ENCODE measurements around the gene IREB2. TPM values are rescaled to one million over a fixed set of nuclear protein-coding genes. Genes with fewer than 3 reads are reported as not detected.

IREB2 gene
- total and polyA plus RNA-seq, 12 donors, result 11.8 to 148 (median 86.7) TPM

- TF ChIP-seq CTCF (IDR thresholded peaks at IDR 0.05), result no peak
- DNase-seq, result no peak
- H3K27ac ChIP-seq, result no peak overlapping the region
- intact Hi-C loops (cut with DNase I), result no loop called here
- no peak overlapping the region for H3K4me3 ChIP-seq
- no peaks in the 10 kb centered on the region for H3K9me3 ChIP-seq (replicated peaks in 1 of 3)
- no peaks in the 10 kb centered on the region for H3K27me3 ChIP-seq
- no peaks in the 10 kb centered on the region for H3K36me3 ChIP-seq (replicated peaks in 1 of 2)
- WGBS, 4 donors, result 72 to 87% (median 79%) methylated on average over 9 of the region's 9 CpGs
- peaks cover 0 to 10% of the 10 kb centered on the region in 2 donors for H3K4me1 ChIP-seq (replicated peaks in 1 of 2)
These were observed 41.7 kb upstream of the IREB2 start for GRCh38 chr15:78396186-78396814.

DNA sequence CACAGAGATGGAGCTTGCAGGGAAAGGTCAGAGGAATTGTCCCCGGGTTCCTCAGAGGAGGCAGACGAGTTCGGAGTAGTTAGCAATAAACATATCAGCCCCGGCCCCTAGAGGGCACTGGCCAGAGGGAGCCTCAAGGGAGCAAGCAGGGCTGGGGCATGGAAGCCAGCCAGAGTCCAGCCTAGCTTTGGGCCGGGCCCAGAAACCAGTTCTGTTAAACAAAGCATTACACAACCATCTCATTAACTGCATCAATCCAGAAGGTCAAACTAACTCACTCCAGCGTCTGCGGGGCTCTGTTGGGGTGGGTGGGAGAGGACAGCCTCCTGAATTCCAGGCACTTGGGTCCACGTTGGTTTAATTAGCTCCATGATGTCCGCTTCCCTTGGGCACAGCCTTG is 41.0 kb upstream of the IREB2 start:
- TF ChIP-seq CTCF (IDR thresholded peaks at IDR 0.05), result peak in 5 of 6 experiments; percentile 43 to 55 (median 53)
- TF ChIP-seq POLR2A (IDR thresholded peaks at IDR 0.05), result no peak
- DNase-seq, result peak; percentile 61 to 92 (median 88)
- Histone ChIP-seq H3K27me3 (peaks cover under 1% of the 10 kb centered on the region), H3K9me3 (replicated peaks in 1 of 3) (no peaks in the 10 kb centered on the region), H3K4me3 (no peak overlapping the region), H3K27ac (peak overlapping the region in 1 of 5 donors; percentile 0), H3K4me1 (replicated peaks in 1 of 2) (peaks cover 0 to 10% of the 10 kb centered on the region in 2 donors), H3K36me3 (replicated peaks in 1 of 2) (no peaks in the 10 kb centered on the region)
- intact Hi-C loops (cut with DNase I), result no loop called here
- 41 to 52% (median 45%) methylated on average over 5 to 9 of the region's 9 CpGs for WGBS, 4 donors

- intact Hi-C loops (cut with DNase I), result no loop called here
- Histone ChIP-seq H3K27ac (peak overlapping the region in 1 of 5 donors; percentile 0), H3K9me3 (replicated peaks in 1 of 3) (no peaks in the 10 kb centered on the region), H3K36me3 (replicated peaks in 1 of 2) (no peaks in the 10 kb centered on the region), H3K4me1 (replicated peaks in 1 of 2) (peaks cover 0 to 10% of the 10 kb centered on the region in 2 donors), H3K27me3 (peaks cover 4% of the 10 kb centered on the region), H3K4me3 (no peak overlapping the region)
- no peak for DNase-seq
- TF ChIP-seq CTCF (IDR thresholded peaks at IDR 0.05), result no peak
- no peak for TF ChIP-seq POLR2A (IDR thresholded peaks at IDR 0.05)
- WGBS, 4 donors, result 91 to 100% (median 94%) methylated on average over 2 of the region's 2 CpGs
These were observed 40.6 kb upstream of the IREB2 start for GRCh38 chr15:78397382-78397781.

DNA sequence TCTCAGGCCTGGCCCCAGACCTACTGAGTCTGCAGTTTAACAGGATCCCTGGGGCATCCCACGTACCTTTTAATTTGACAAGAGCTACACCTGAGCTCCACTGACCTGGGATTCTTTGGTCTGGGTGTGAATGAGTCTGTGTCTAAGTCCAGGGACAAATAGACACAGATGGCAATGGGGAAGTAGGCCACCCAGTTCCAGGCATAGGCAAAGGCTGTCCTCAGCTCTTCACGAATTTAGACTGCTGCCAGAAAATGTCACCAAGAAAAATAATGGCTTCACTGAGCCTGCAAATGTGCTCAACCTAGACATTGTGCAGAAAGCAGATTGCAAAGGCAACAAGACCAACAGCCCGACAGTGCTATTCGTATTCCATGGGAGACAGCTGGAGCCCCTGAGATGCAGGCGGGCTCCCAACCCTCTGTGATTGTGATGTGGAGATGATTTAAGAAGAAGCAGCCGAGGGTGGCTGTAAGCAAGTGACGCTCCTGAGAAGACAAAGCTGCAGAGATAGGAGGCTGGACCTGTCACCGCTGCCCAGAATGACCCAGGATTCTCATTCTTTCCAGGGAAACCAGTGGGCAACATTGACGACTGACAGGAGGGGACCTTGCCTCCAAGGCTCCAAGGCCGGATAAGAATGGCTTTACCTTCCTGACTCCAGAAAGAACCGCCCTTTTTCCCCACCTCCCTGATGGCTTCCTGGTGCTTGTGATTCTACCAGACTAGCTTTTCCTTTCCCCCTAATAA is 39.8 kb upstream of the IREB2 start:
- Histone ChIP-seq H3K9me3 (replicated peaks in 1 of 3) (no peaks in the 10 kb centered on the region), H3K36me3 (replicated peaks in 1 of 2) (no peaks in the 10 kb centered on the region), H3K4me3 (no peak overlapping the region), H3K27me3 (peaks cover 4% of the 10 kb centered on the region), H3K27ac (no peak overlapping the region), H3K4me1 (replicated peaks in 1 of 2) (peaks cover 0 to 10% of the 10 kb centered on the region in 2 donors)
- WGBS, 4 donors, result 76 to 84% (median 80%) methylated on average over 7 to 11 of the region's 11 CpGs
- DNase-seq, result peak in 1 of 7 donors; percentile 4
- TF ChIP-seq POLR2A (IDR thresholded peaks at IDR 0.05), result no peak
- no peak for TF ChIP-seq CTCF (IDR thresholded peaks at IDR 0.05)
- intact Hi-C loops (cut with DNase I), result no loop called here

All from adrenal gland (tissue), 12 donors.